ENCODE data around the gene MAP2. TPM values are rescaled to one million over a fixed set of nuclear protein-coding genes. Genes with fewer than 3 reads are reported as not detected.

The MAP2 gene
- total RNA-seq, 2 donors from 2014 or later, result 18.8 to 30.7 TPM

DNA sequence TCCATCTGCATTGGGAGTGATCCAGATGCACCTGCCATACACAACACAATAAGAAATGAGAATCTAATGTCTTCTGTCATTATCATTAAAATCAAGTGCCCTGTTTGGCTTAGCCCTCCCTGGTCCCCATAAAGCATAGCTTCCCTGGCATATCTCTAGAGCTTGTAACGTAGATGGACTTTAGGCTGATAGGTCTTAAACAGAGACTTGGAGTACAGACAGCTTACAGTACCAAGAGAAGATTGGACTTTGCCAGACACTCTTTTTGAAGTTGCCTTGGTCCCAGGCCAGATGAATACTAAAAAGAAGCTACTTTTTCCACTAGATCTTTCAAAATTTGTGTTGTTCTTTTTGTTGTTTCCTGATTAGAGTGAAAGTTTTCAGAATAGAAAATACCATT, 261.5 kb downstream of the MAP2 start:
- no peak overlapping the region for H3K27ac ChIP-seq
- H3K4me3 ChIP-seq, result no peak overlapping the region
- no peaks in the 10 kb centered on the region for H3K9me3 ChIP-seq
- intact Hi-C loops (cut with DNase I), result no loop called here
- DNase-seq (ENCODE audit: low spot score), result no peak
- no peaks in the 10 kb centered on the region for H3K36me3 ChIP-seq
- TF ChIP-seq POLR2AphosphoS5 (IDR thresholded peaks at IDR 0.05) (no peak), POLR2A (IDR thresholded peaks at IDR 0.05) (no peak)
- TF ChIP-seq, protein P1, sequence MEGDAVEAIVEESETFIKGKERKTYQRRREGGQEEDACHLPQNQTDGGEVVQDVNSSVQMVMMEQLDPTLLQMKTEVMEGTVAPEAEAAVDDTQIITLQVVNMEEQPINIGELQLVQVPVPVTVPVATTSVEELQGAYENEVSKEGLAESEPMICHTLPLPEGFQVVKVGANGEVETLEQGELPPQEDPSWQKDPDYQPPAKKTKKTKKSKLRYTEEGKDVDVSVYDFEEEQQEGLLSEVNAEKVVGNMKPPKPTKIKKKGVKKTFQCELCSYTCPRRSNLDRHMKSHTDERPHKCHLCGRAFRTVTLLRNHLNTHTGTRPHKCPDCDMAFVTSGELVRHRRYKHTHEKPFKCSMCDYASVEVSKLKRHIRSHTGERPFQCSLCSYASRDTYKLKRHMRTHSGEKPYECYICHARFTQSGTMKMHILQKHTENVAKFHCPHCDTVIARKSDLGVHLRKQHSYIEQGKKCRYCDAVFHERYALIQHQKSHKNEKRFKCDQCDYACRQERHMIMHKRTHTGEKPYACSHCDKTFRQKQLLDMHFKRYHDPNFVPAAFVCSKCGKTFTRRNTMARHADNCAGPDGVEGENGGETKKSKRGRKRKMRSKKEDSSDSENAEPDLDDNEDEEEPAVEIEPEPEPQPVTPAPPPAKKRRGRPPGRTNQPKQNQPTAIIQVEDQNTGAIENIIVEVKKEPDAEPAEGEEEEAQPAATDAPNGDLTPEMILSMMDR (IDR thresholded peaks at IDR 0.05), result no peak
- no peaks in the 10 kb centered on the region for H3K4me1 ChIP-seq (replicated peaks)
- WGBS, result 21% methylated on average over 1 of the region's 1 CpG
- no peaks in the 10 kb centered on the region for H3K27me3 ChIP-seq (replicated peaks; ENCODE audit: insufficient read depth)

DNA sequence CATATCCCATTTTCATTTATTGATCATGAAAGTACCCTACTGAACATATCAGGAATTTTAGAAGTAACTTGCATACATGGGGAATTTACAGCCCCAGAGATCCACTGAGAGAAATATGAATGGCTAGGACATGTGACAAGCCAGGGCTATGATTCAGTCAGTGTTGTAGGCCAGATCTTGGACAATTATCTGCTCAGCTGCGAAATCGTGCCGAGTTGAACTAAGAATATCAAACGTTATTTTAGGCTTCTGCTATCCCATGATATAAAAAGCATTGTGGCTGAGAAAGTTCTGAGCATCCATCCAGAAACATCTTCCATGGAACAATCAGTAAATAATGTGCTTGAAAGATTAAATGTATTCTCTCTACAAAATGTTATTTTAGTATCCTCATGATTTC, 262.1 kb downstream of the MAP2 start:
- 78% methylated on average over 4 of the region's 4 CpGs for WGBS
- Histone ChIP-seq H3K4me3 (no peak overlapping the region), H3K36me3 (no peaks in the 10 kb centered on the region), H3K27me3 (replicated peaks; ENCODE audit: insufficient read depth) (no peaks in the 10 kb centered on the region), H3K27ac (no peak overlapping the region), H3K9me3 (no peaks in the 10 kb centered on the region), H3K4me1 (replicated peaks) (no peaks in the 10 kb centered on the region)
- intact Hi-C loops (cut with DNase I), result no loop called here
- TF ChIP-seq POLR2AphosphoS5 (IDR thresholded peaks at IDR 0.05) (no peak), POLR2A (IDR thresholded peaks at IDR 0.05) (no peak)
- TF ChIP-seq, protein P1 (IDR thresholded peaks at IDR 0.05), result no peak
- DNase-seq (ENCODE audit: low spot score), result no peak

DNA sequence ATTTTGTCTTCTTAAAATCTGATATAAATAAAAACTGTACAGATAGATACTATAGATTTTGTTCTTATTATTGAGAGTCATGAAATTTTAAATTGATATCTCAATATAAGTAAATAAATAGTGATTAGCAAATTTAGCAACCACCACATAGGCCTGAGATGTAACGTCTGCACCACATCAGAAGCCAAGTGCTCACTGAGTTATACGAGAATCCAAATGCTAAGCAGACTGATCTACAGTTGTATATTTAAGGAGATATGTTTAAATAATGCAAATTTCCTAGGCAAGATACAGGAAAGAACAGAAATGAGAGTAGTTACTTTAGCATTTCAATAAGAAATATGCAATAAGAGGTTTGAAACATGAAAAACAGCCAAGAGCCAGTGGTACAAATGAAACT, 262.6 kb downstream of the MAP2 start:
- 67% methylated on average over 2 of the region's 2 CpGs for WGBS

DNA sequence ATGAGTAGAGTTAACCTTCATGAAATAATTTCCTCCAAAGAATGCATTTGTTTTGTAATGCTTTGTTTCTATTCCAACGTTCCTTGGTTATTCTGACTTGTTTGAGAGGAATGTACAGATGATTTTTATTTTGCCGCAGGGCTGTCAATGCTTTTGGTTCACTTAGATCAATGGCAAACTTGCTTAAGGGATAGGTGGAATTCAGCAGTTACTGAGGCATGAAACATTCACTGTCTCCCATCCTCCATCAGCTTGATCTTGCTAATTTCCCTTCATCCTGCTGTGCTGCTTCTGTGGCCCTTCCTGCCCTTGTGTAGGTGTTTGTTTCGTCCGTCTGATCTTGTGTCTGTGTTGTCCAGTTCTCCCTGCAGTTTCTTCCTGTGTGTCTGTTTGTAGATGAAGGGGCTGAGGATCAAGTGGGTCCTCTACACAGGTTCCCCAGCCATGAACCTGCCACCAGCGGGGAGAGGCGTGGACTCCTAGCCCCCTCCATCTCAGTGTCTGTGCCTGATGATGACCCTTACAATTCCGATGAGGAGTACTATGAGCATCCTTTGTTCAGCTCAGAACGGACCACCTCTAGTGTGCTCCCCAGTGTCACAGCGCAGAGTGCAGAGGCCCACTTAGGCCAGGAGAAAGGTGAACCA, 263.6 kb downstream of the MAP2 start:
- H3K4me3 ChIP-seq, result no peak overlapping the region
- no peaks in the 10 kb centered on the region for H3K36me3 ChIP-seq
- no peaks in the 10 kb centered on the region for H3K27me3 ChIP-seq (replicated peaks; ENCODE audit: insufficient read depth)
- no peak overlapping the region for H3K27ac ChIP-seq
- TF ChIP-seq POLR2A (IDR thresholded peaks at IDR 0.05) (no peak), POLR2AphosphoS5 (IDR thresholded peaks at IDR 0.05) (no peak)
- TF ChIP-seq, protein P1 (IDR thresholded peaks at IDR 0.05), result no peak
- H3K4me1 ChIP-seq (replicated peaks), result no peaks in the 10 kb centered on the region
- DNase-seq (ENCODE audit: low spot score), result no peak
- H3K9me3 ChIP-seq, result no peaks in the 10 kb centered on the region
- intact Hi-C loops (cut with DNase I), result no loop called here
- WGBS, result 90% methylated on average over 9 of the region's 9 CpGs

More for the DNA sequence above, 262.6 kb downstream of the MAP2 start:
- no peak for DNase-seq (ENCODE audit: low spot score)
- intact Hi-C loops (cut with DNase I), result no loop called here
- no peak overlapping the region for H3K27ac ChIP-seq
- H3K9me3 ChIP-seq, result no peaks in the 10 kb centered on the region
- no peak overlapping the region for H3K4me3 ChIP-seq
- no peaks in the 10 kb centered on the region for H3K27me3 ChIP-seq (replicated peaks; ENCODE audit: insufficient read depth)
- no peaks in the 10 kb centered on the region for H3K4me1 ChIP-seq (replicated peaks)
- TF ChIP-seq POLR2AphosphoS5 (IDR thresholded peaks at IDR 0.05) (no peak), POLR2A (IDR thresholded peaks at IDR 0.05) (no peak)
- TF ChIP-seq, protein P1 (IDR thresholded peaks at IDR 0.05), result no peak
- no peaks in the 10 kb centered on the region for H3K36me3 ChIP-seq

GRCh38 chr2:209688385-209688784, 264.5 kb downstream of the MAP2 start:
- WGBS, result 75% methylated on average over 2 of the region's 2 CpGs
- Histone ChIP-seq H3K9me3 (no peaks in the 10 kb centered on the region), H3K27me3 (replicated peaks; ENCODE audit: insufficient read depth) (no peaks in the 10 kb centered on the region), H3K4me3 (no peak overlapping the region), H3K4me1 (replicated peaks) (no peaks in the 10 kb centered on the region), H3K27ac (no peak overlapping the region), H3K36me3 (no peaks in the 10 kb centered on the region)
- no peak for TF ChIP-seq POLR2A (IDR thresholded peaks at IDR 0.05)
- TF ChIP-seq, protein P1 (IDR thresholded peaks at IDR 0.05), result no peak
- TF ChIP-seq POLR2AphosphoS5 (IDR thresholded peaks at IDR 0.05), result no peak
- no peak for DNase-seq (ENCODE audit: low spot score)
- intact Hi-C loops (cut with DNase I), result no loop called here
